OCI-LY7 (cell line): ENCODE results near the gene HACD1. TPM values are rescaled to one million over a fixed set of nuclear protein-coding genes. Genes with fewer than 3 reads are reported as not detected.

Source experiments
- BruUV-seq: library from RNA; stranded (reverse); fragments of 400-500 nt; replicated peaks from 2 replicates; lab custom pipeline; 2021; lab: Mats Ljungman, UMichigan
- CTCF ChIA-PET: fragments of 300-600 bp; sonication (Branson Sonifier 250); formaldehyde crosslinking; loops from one replicate; lab custom pipeline; 2022; ENCODE audit warnings: antibody characterized with exemption; ENCODE audit not compliant: unreplicated experiment; lab: Charles Lee
- POLR2A ChIA-PET: fragments of 300-600 bp; sonication (Branson Sonifier 250); formaldehyde crosslinking; loops from one replicate; lab custom pipeline; 2022; ENCODE audit warnings: antibody characterized with exemption; lab: Charles Lee
- DNase-seq: peaks from one replicate; pipeline ENCODE4 v3.0.0-alpha.2; 2015; ENCODE audit warnings: low spot score
- H2AFZ ChIP-seq: fragments of 200-600 bp; sonication (generic), shearing (Covaris generic); 2 replicates; pipeline ENCODE4 v1.6.1; 2014; ENCODE audit warnings: mild to moderate bottlenecking, antibody characterized with exemption, low read length, moderate library complexity
- H3K27ac ChIP-seq: fragments of 200-600 bp; sonication (generic); 2 replicates; pipeline ENCODE4 v1.5.1; 2014; ENCODE audit warnings: mixed run types, low read depth, mild to moderate bottlenecking, moderate library complexity, low read length, inconsistent platforms; ENCODE audit not compliant: poor library complexity, severe bottlenecking
- H3K36me3 ChIP-seq: fragments of 200-600 bp; sonication (generic); 2 replicates; pipeline ENCODE4 v1.6.1; 2014; ENCODE audit warnings: mild to moderate bottlenecking, antibody characterized with exemption, low read length, moderate library complexity, mixed read lengths; ENCODE audit not compliant: insufficient read depth
- H3K4me1 ChIP-seq: fragments of 200-600 bp; sonication (generic); 2 replicates; pipeline ENCODE4 v1.5.1; 2014; ENCODE audit warnings: mild to moderate bottlenecking, low read length; ENCODE audit not compliant: insufficient read depth, poor library complexity, severe bottlenecking
- H3K4me2 ChIP-seq: fragments of 200-600 bp; sonication (generic); 2 replicates; pipeline ENCODE4 v1.6.1; 2014; ENCODE audit warnings: mild to moderate bottlenecking, low read length
- H3K4me3 ChIP-seq: fragments of 200-600 bp; sonication (generic); 2 replicates; pipeline ENCODE4 v1.5.1; 2014; ENCODE audit warnings: mild to moderate bottlenecking, low read depth, low read length; ENCODE audit not compliant: poor library complexity, severe bottlenecking
- H3K79me2 ChIP-seq: fragments of 200-600 bp; sonication (generic); 2 replicates; pipeline ENCODE4 v1.6.1; 2016; ENCODE audit warnings: low read depth, mild to moderate bottlenecking, low read length, moderate library complexity, mixed read lengths; ENCODE audit not compliant: insufficient read depth
- H3K9me2 ChIP-seq: fragments of 200-600 bp; sonication (generic); 2 replicates; pipeline ENCODE4 v1.6.1; 2016; ENCODE audit warnings: mild to moderate bottlenecking, low read length, mixed read lengths; ENCODE audit not compliant: insufficient read depth
- H3K9me3 ChIP-seq: fragments of 200-600 bp; sonication (generic); 2 replicates; pipeline ENCODE4 v1.6.1; 2014; ENCODE audit warnings: mild to moderate bottlenecking, mixed run types, low read length, mixed read lengths
- H4K20me1 ChIP-seq: fragments of 200-600 bp; sonication (generic); 2 replicates; pipeline ENCODE4 v1.6.1; 2014; ENCODE audit warnings: mild to moderate bottlenecking, antibody characterized with exemption, low read length, moderate library complexity, mixed read lengths; ENCODE audit not compliant: insufficient read depth
- EZH2phosphoT487 ChIP-seq: fragments of 200-600 bp; sonication (generic); IDR thresholded peaks from 2 replicates; pipeline ENCODE4 v1.6.1; 2018; ENCODE audit warnings: low read depth, borderline replicate concordance, mild to moderate bottlenecking, mixed run types, antibody characterized with exemption, low read length, moderate library complexity, mixed read lengths
- intact Hi-C: fragments of 100-400 bp; cut with micrococcal nuclease; formaldehyde crosslinking; loops from one replicate; pipeline ENCODE4 v1.10.0; 2022; ENCODE audit not compliant: unreplicated experiment
- total RNA-seq, 2 experiments: library from RNA; depleted of rRNA in 1 of 2; stranded (reverse); fragments of >200 nt in 1 of 2; shearing (Covaris generic) in 1 of 2; gene quantifications; 2 replicates each; pipeline ENCODE4 v1.2.3, GENCODE V29; 2014 to 2022
- TF ChIP-seq, protein P1 (sequence below): fragments of 200-600 bp; sonication (generic); conservative IDR thresholded peaks from 2 replicates; pipeline ENCODE4 v1.5.1; 2014; ENCODE audit warnings: mild to moderate bottlenecking, antibody characterized with exemption, low read length, moderate library complexity, mixed read lengths

HACD1 gene
- total RNA-seq, 2 experiments from 2014 or later: not detected

DNA sequence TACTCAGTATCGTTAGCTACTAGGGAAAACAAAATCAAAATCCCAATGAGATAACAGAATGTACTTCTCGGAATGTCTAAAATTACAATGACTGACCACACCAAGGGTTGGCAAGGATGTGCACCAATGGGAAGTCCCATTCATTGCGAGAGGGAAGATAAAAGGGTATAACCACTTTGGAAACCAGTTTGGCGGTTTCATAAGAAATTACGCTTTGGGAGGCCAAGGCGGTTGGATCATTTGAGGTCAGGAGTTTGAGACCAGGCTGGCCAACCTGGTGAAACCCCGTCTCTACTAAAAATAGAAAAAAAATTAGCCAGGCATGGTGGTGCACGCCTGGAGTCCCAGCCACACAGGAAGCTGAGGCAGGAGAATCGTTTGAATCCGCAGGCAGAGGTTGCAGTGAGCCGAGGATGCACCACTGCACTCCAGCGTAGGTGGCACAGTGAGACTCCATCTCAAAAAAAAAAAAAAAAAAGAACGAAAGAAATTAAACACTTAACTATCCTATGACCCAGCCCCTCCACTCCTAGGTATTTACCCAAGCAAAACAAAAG lies 7.6 kb downstream of the HACD1 start:
- CTCF ChIA-PET: no interaction called here
- no peaks in the 10 kb centered on the region for H3K9me3 ChIP-seq

DNA sequence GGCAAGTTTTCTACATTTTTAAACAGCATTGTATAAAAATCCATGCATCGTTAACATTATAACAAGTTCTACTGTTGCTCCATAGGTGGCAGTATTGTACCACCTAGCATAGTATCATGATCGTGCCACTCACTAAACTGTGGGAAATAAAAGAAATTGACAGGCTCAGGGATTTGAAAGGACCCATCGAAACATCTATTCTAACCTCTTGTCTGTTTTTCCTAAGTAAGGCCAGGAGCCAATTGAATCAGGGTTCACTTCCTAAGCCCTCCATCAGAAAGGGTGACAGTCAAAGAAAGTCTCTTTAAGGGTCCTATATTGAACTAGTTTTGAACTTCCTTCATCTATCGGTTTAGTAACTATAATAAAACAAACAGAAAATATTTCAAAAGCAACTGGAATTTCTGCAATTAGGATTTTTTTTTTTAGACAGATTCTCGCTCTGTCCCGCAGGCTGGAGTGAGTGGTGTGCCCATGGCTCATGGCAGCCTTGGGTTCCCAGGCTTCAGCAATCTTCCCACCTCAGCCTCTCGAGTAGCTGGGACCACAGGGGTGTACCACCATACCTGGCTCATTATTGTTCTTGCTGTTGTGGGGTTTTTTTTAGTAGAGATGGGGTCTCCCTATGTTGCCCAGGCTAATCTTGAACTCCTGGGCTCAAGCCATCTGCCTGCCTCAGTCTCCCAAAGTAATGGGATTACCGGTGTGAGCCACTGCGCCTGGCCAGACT lies 9.4 kb downstream of the HACD1 start:
- Histone ChIP-seq H3K36me3 (no peaks in the 10 kb centered on the region), H3K79me2 (no peaks in the 10 kb centered on the region), H3K27ac (no peak overlapping the region), H3K4me2 (no peak overlapping the region), H3K9me3 (no peaks in the 10 kb centered on the region), H3K9me2 (no peaks in the 10 kb centered on the region), H3K4me3 (no peak overlapping the region), H3K4me1 (no peaks in the 10 kb centered on the region), H2AFZ (no peak overlapping the region; the same call in 1 of the 2 replicates), H4K20me1 (no peaks in the 10 kb centered on the region)
- TF ChIP-seq, protein P1, sequence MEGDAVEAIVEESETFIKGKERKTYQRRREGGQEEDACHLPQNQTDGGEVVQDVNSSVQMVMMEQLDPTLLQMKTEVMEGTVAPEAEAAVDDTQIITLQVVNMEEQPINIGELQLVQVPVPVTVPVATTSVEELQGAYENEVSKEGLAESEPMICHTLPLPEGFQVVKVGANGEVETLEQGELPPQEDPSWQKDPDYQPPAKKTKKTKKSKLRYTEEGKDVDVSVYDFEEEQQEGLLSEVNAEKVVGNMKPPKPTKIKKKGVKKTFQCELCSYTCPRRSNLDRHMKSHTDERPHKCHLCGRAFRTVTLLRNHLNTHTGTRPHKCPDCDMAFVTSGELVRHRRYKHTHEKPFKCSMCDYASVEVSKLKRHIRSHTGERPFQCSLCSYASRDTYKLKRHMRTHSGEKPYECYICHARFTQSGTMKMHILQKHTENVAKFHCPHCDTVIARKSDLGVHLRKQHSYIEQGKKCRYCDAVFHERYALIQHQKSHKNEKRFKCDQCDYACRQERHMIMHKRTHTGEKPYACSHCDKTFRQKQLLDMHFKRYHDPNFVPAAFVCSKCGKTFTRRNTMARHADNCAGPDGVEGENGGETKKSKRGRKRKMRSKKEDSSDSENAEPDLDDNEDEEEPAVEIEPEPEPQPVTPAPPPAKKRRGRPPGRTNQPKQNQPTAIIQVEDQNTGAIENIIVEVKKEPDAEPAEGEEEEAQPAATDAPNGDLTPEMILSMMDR: peak; percentile 96
- TF ChIP-seq EZH2phosphoT487: no peak
- BruUV-seq: no TSS peak
- peak; percentile 72 for DNase-seq
- POLR2A ChIA-PET: no interaction called here
- intact Hi-C loops: loop anchor here (2.0 to 5.0 kb wide), 3 partner anchors 135 to 630 kb away; no protein-coding TSS in a partner anchor
- CTCF ChIA-PET: no interaction called here

More for the DNA sequence above, 7.6 kb downstream of the HACD1 start:
- intact Hi-C loops: loop anchor here (5.0 kb wide), 2 partner anchors 493 to 628 kb away; no protein-coding TSS in a partner anchor
- no peak for DNase-seq
- Histone ChIP-seq H3K4me3 (no peak overlapping the region), H3K36me3 (no peaks in the 10 kb centered on the region), H3K9me2 (no peaks in the 10 kb centered on the region), H3K4me2 (no peak overlapping the region), H3K4me1 (no peaks in the 10 kb centered on the region), H2AFZ (no peak overlapping the region), H3K79me2 (no peaks in the 10 kb centered on the region), H3K27ac (no peak overlapping the region), H4K20me1 (no peaks in the 10 kb centered on the region)
- TF ChIP-seq, protein P1: no peak
- no peak for TF ChIP-seq EZH2phosphoT487
- POLR2A ChIA-PET: interaction anchor here (0.6 kb wide), 1 partner anchor 842 kb away, joined by 8 read pairs; no protein-coding TSS in a partner anchor
- BruUV-seq: no TSS peak
